HFF-Myc (cell line): ENCODE measurements around the gene POU6F2.

Source experiments
- DNase-seq: peaks from one replicate; pipeline ENCODE4 v3.0.0-alpha.2; 2011; ENCODE audit warnings: low read depth; ENCODE audit errors: extremely low read depth
- H3K4me3 ChIP-seq: replicated peaks from 2 replicates; pipeline ENCODE4 v1.5.1; 2011; ENCODE audit warnings: low read depth, mild to moderate bottlenecking, control low read depth, low read length
- TF ChIP-seq, protein P1 (sequence below): IDR thresholded peaks from 2 replicates; pipeline ENCODE4 v1.5.1; 2012; ENCODE audit warnings: mild to moderate bottlenecking, low read depth, low read length, control low read depth; ENCODE audit errors: missing control alignments

POU6F2 gene

DNA sequence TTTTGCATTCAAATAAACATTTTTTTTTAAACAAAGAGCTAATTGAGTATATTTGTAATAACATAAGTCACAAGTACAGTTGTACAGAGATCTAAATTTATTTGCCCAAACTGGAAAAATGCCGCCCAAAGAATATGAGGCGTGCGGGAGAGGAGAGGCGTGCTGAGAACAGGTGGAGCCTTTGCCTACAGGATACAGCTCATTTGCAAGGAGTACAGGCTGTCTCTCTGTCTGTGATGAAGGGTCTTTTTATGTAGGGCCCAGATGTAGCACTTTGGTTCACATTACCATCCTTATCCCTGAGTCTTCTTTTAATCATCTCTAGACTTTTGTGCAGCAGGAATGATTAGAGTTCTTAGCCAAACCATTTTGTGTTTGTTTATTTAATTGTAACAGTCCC lies 58.2 kb downstream of the POU6F2 start:
- no peak overlapping the region for H3K4me3 ChIP-seq
- no peak for DNase-seq

GRCh38 chr7:39042670-39043069 lies 65.0 kb downstream of the POU6F2 start:
- DNase-seq: no peak
- TF ChIP-seq, protein P1, sequence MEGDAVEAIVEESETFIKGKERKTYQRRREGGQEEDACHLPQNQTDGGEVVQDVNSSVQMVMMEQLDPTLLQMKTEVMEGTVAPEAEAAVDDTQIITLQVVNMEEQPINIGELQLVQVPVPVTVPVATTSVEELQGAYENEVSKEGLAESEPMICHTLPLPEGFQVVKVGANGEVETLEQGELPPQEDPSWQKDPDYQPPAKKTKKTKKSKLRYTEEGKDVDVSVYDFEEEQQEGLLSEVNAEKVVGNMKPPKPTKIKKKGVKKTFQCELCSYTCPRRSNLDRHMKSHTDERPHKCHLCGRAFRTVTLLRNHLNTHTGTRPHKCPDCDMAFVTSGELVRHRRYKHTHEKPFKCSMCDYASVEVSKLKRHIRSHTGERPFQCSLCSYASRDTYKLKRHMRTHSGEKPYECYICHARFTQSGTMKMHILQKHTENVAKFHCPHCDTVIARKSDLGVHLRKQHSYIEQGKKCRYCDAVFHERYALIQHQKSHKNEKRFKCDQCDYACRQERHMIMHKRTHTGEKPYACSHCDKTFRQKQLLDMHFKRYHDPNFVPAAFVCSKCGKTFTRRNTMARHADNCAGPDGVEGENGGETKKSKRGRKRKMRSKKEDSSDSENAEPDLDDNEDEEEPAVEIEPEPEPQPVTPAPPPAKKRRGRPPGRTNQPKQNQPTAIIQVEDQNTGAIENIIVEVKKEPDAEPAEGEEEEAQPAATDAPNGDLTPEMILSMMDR: no peak
- H3K4me3 ChIP-seq: no peak overlapping the region

More for the DNA sequence above, 58.2 kb downstream of the POU6F2 start:
- TF ChIP-seq, protein P1: no peak

DNA sequence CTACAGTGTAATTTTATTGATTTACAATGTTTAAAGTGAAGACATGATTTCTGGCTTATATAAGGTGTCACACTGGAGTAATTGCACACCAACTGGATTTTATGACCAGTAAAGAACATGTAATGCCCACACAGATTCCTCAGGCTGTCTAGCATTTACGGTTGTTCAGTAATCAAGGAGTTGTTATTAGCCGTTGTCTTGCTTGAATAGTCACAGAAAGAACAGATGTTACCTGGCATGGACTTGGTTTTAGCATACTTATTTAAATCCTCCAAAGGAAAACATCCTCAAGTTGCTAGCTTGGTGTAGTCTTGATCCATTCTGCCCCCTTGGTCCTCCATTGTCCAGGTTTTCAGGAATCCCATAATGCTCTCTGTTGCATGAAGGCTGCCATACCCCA lies 65.8 kb downstream of the POU6F2 start:
- TF ChIP-seq, protein P1: no peak
- no peak for DNase-seq
- H3K4me3 ChIP-seq: no peak overlapping the region

GRCh38 chr7:39044489-39044888 lies 66.8 kb downstream of the POU6F2 start:
- no peak for DNase-seq
- TF ChIP-seq, protein P1: no peak

DNA sequence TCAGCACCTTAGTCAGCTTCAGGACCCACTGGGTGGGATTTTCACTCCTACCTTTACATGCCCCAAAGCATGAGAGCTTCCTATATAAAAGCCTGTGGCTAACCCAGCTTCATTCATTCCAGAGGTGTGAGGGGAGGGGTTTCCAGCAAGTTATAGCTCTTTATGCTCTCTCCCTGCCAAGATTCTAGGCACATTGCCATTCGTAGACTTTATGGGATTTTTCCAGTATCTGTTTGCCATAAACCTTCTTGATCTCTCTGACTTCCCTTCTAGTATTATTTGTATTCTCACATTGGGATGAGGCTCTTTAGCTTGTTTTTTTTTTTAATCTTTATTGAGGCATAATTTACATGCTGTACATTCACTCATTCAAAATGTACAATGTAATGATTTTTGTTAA lies 67.5 kb downstream of the POU6F2 start:
- no peak for DNase-seq
- TF ChIP-seq, protein P1: no peak
- H3K4me3 ChIP-seq: no peak overlapping the region

More at GRCh38 chr7:39044489-39044888, 66.8 kb downstream of the POU6F2 start:
- H3K4me3 ChIP-seq: no peak overlapping the region

GRCh38 chr7:39051279-39051678 lies 73.6 kb downstream of the POU6F2 start:
- H3K4me3 ChIP-seq: no peak overlapping the region
- TF ChIP-seq, protein P1: no peak
- no peak for DNase-seq

DNA sequence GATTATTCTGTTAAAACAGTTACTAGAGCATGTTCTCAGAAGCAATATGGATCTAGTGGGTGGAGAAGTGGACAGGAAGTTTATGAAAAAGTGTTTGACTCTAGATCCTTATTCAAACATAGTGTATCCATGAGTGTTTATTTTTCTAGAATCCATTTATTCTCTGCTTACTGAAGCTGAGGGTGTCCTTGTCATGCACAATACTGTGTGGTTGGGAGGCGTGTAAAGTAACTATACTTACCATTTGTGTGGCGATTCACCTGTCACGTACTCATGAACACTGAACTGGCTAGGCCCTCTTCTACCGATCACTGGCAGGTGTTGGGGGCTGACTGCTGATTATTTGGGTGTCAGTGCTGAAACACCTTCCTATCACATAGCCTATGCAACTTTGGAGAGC lies 74.0 kb downstream of the POU6F2 start:
- no peak for DNase-seq
- TF ChIP-seq, protein P1: no peak
- H3K4me3 ChIP-seq: no peak overlapping the region
